ENCODE measurements around the gene ATF7IP2. TPM values are rescaled to one million over a fixed set of nuclear protein-coding genes. Genes with fewer than 3 reads are reported as not detected.

The ATF7IP2 gene
- total and polyA plus RNA-seq, 2 of the 13 experiments (the other 11 are each of a cell fraction or from before 2014, with no cell fraction given): 117 to 217 TPM

- TF ChIP-seq DMTF1 (CRISPR knock-in tag; IDR thresholded peaks at IDR 0.05) (no peak), ZNF564 (CRISPR knock-in tag; IDR thresholded peaks at IDR 0.05) (no peak), PCBP1 (IDR thresholded peaks at IDR 0.05; ENCODE audit: borderline replicate concordance, low read depth, low read length) (no peak), U2AF2 (IDR thresholded peaks at IDR 0.05; ENCODE audit: low read depth, low read length) (no peak), GFI1 (CRISPR knock-in tag; IDR thresholded peaks at IDR 0.05; ENCODE audit: borderline replicate concordance) (no peak), DBP (CRISPR knock-in tag; IDR thresholded peaks at IDR 0.05; ENCODE audit: not compliant biosample characterization) (no peak), KAT2B (IDR thresholded peaks at IDR 0.05; ENCODE audit: borderline replicate concordance, low read depth, low read length) (no peak), ZSCAN25 (CRISPR knock-in tag; IDR thresholded peaks at IDR 0.05) (0 out of 2 replicates have a peak, but pooled peaks have one; percentile 35), MXD3 (CRISPR knock-in tag; IDR thresholded peaks at IDR 0.05) (no peak), ZFP1 (CRISPR knock-in tag; IDR thresholded peaks at IDR 0.05) (no peak), POGZ (CRISPR knock-in tag; IDR thresholded peaks at IDR 0.05) (no peak), MAFG (CRISPR knock-in tag; IDR thresholded peaks at IDR 0.05) (no peak), MATR3 (CRISPR knock-in tag; IDR thresholded peaks at IDR 0.05) (no peak), PAF1 (CRISPR knock-in tag; IDR thresholded peaks at IDR 0.05) (no peak), TOPORS (CRISPR knock-in tag; IDR thresholded peaks at IDR 0.05) (no peak), RBFOX2 (IDR thresholded peaks at IDR 0.05; ENCODE audit: low read depth, low read length) (no peak), CBX5 (CRISPR knock-in tag; IDR thresholded peaks at IDR 0.05; ENCODE audit: borderline replicate concordance) (no peak), TIGD3 (CRISPR knock-in tag; IDR thresholded peaks at IDR 0.05; ENCODE audit: borderline replicate concordance) (no peak), ARID5B (CRISPR knock-in tag; IDR thresholded peaks at IDR 0.05) (peak; percentile 26; the same call in 1 of the 2 replicates), HNF4G (IDR thresholded peaks at IDR 0.05; ENCODE audit: borderline replicate concordance, low read depth, low read length) (no peak), HNF4G (CRISPR knock-in tag; IDR thresholded peaks at IDR 0.05; ENCODE audit: borderline replicate concordance, low read depth) (no peak), ZNF598 (CRISPR knock-in tag; IDR thresholded peaks at IDR 0.05; ENCODE audit: borderline replicate concordance) (peak; percentile 29; the same call in 1 of the 2 replicates)
Observed at GRCh38 chr16:10521681-10522274, 135.9 kb downstream of the ATF7IP2 start (continued).
